ENCODE results near the gene PCNA.

DNA sequence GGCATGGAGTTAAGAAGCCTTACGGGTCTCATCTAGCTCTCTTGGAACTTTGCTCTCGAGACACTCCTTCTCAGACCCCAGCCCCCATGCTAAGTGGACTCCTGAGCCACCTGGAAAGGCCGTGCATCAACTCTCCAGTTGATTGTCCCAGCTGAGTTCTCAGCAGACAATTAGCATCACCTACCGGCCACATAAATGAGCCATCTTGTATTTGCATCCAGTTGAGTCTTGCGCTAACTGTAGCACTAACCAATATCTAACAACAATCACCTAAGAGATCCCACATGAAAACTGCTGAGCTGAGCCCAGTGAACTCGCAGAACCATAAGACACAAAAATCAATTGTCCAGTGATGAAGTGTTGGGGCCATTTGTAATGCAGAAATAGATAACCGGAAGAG, 49.7 kb downstream of the PCNA start:
- TF ChIP-seq CTCF (IDR thresholded peaks at IDR 0.05 in 8 of 11, conservative IDR thresholded peaks at IDR 0.05 in 3 of 11): no peak
- no peak for TF ChIP-seq POLR2A (IDR thresholded peaks at IDR 0.05)
- no peak for TF ChIP-seq POLR2AphosphoS5 (IDR thresholded peaks at IDR 0.05)
